Body of pancreas (tissue), 4 donors: ENCODE measurements around the gene GRID2.

ENCODE experiments used
- CTCF ChIP-seq, 7 experiments: fragments of 450-650 bp in 4 of 7; fragments of 200-600 bp in 3 of 7; sonication (generic) in 3 of 7; IDR thresholded peaks; one replicate each; pipeline ENCODE4 v1.5.1; 2016 to 2019; ENCODE audit warnings: antibody characterized with exemption in 7 of 7
- POLR2A ChIP-seq, 3 donors: fragments of 450-650 bp; IDR thresholded peaks; one replicate each; pipeline ENCODE4 v1.6.1; 2016; ENCODE audit warnings: antibody characterized with exemption in 3 of 3, mild to moderate bottlenecking in 2 of 3

DNA sequence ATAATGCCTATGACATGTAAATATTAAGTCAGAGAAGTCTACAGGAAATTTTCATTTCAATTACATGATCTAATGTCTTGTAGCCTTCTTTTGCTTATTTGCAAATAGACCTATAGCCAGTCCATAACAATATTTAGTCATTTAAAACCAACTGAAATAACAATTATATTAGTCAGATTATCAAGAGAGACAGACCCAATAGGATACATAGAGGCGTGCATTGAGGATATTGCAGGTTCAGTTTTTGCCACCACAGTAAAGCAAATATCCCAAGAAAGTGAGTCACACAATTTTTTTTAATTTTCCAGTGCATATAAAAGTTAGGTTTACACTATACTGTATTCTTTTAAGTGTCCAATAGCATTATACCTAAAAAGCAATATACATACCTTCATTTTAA is 1175.0 kb downstream of the GRID2 start:
- TF ChIP-seq CTCF (IDR thresholded peaks at IDR 0.05) (no peak), POLR2A (IDR thresholded peaks at IDR 0.05) (no peak)
